Sigmoid colon (tissue), 7 donors: ENCODE results near the gene BOC. TPM values are rescaled to one million over a fixed set of nuclear protein-coding genes. Genes with fewer than 3 reads are reported as not detected.

ENCODE experiments used
- DNase-seq: peaks from one replicate; pipeline ENCODE4 v3.0.0-alpha.2; 2019
- H3K27ac ChIP-seq, 4 donors: fragments of 200-600 bp; sonication (generic); one replicate each; pipeline ENCODE4 v1.5.1; 2016 to 2019; ENCODE audit warnings: mild to moderate bottlenecking in 1 of 4
- H3K27me3 ChIP-seq, 3 donors: fragments of 200-600 bp; sonication (generic); one replicate each; pipeline ENCODE4 v1.5.1; 2019; ENCODE audit warnings: mild to moderate bottlenecking in 1 of 3
- H3K36me3 ChIP-seq, 4 donors: fragments of 200-600 bp; sonication (generic); one replicate each; pipeline ENCODE4 v1.5.1; 2016 to 2019
- H3K4me1 ChIP-seq, 4 donors: fragments of 200-600 bp; sonication (generic); one replicate each; pipeline ENCODE4 v1.5.1; 2017 to 2019
- H3K4me3 ChIP-seq, 4 donors: fragments of 200-600 bp; sonication (generic); one replicate each; pipeline ENCODE4 v1.5.1; 2017 to 2019; ENCODE audit warnings: mild to moderate bottlenecking in 2 of 4, moderate library complexity in 1 of 4
- H3K9me3 ChIP-seq, 4 donors: fragments of 200-600 bp in 3 of 4; sonication (generic) in 3 of 4; one replicate each; pipeline versions ENCODE4 v1.5.1 to v1.6.1; 2013 to 2019
- EP300 ChIP-seq, 4 donors: sonication (generic); formaldehyde crosslinking; IDR thresholded peaks; one replicate each; pipeline ENCODE4 v1.6.1; 2017; ENCODE audit warnings: antibody characterized with exemption in 4 of 4
- POLR2A ChIP-seq, 2 donors: fragments of 450-650 bp; IDR thresholded peaks; one replicate each; pipeline ENCODE4 v1.6.1; 2016; ENCODE audit warnings: antibody characterized with exemption in 2 of 2, mild to moderate bottlenecking in 2 of 2, moderate library complexity in 2 of 2
- POLR2AphosphoS5 ChIP-seq, 4 donors: sonication (generic); formaldehyde crosslinking; IDR thresholded peaks; one replicate each; pipeline ENCODE4 v1.6.1; 2017; ENCODE audit warnings: antibody characterized with exemption in 4 of 4
- WGBS, 2 donors: extraction: QIAGEN DNeasy Blood & Tissue Kit; methylation state at CpG; one replicate each; pipeline ENCODE4 v1.1.7; 2013; 5-methylcytosine and 5-hydroxymethylcytosine counted together
- intact Hi-C: fragments of 100-400 bp; cut with DNase I; formaldehyde crosslinking; loops from one replicate; pipeline ENCODE4 v1.15.1; 2023
- polyA plus RNA-seq, 3 donors: library from polyadenylated mRNA; stranded (reverse); fragments of 200-250 nt; gene quantifications; one replicate each; pipeline ENCODE4 v1.2.3, GENCODE V29; 2013
- total RNA-seq, 4 donors: library from RNA; depleted of rRNA; stranded (reverse); fragments of >200 nt; gene quantifications; one replicate each; pipeline ENCODE4 v1.1.0, GENCODE V29; 2016
- TF ChIP-seq, protein P1 (sequence below), 4 experiments: fragments of 450-650 bp in 3 of 4; fragments of 200-600 bp in 1 of 4; IDR thresholded peaks; one replicate each; pipeline ENCODE4 v1.5.1; 2016 to 2019; ENCODE audit warnings: antibody characterized with exemption in 4 of 4, mild to moderate bottlenecking in 3 of 4, moderate library complexity in 2 of 4
- donor health status: healthy with polysubstance abuse.
- donor health status: Bipolar disorder and iron deficiency.
- donor health status: healthy.

BOC gene
- total and polyA plus RNA-seq, 7 donors: 1.6 to 122 (median 80.3) TPM

DNA sequence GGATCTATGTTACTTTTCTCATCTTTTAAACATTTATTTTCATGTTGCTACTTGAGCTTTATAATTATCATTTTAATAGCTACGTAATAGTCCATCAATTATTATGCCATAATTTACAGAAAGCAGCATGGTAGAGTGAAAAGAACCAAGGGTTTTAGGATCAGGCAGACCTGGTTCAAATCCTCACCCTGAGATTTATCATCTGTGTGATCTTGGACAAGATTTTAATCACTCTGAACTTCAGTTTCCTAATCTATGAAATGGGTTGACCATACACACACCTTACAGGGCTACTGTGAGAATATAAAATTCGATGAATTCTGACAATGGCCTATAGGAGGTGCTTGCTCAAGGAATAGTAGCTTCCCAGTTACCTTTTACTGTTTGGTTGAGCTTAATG is 27.1 kb downstream of the BOC start:
- Histone ChIP-seq H3K4me3 (no peak overlapping the region), H3K36me3 (peaks cover 0 to 5% (median 2%) of the 10 kb centered on the region in 4 donors), H3K27me3 (no peaks in the 10 kb centered on the region), H3K9me3 (no peaks in the 10 kb centered on the region), H3K27ac (peak overlapping the region in 2 of 4 donors; percentile 66 to 85), H3K4me1 (peaks cover 0 to 75% (median 66%) of the 10 kb centered on the region in 4 donors)
- intact Hi-C loops: no loop called here
- TF ChIP-seq EP300 (IDR thresholded peaks at IDR 0.05) (no peak), POLR2A (IDR thresholded peaks at IDR 0.05) (no peak), POLR2AphosphoS5 (IDR thresholded peaks at IDR 0.05) (no peak)
- TF ChIP-seq, protein P1, sequence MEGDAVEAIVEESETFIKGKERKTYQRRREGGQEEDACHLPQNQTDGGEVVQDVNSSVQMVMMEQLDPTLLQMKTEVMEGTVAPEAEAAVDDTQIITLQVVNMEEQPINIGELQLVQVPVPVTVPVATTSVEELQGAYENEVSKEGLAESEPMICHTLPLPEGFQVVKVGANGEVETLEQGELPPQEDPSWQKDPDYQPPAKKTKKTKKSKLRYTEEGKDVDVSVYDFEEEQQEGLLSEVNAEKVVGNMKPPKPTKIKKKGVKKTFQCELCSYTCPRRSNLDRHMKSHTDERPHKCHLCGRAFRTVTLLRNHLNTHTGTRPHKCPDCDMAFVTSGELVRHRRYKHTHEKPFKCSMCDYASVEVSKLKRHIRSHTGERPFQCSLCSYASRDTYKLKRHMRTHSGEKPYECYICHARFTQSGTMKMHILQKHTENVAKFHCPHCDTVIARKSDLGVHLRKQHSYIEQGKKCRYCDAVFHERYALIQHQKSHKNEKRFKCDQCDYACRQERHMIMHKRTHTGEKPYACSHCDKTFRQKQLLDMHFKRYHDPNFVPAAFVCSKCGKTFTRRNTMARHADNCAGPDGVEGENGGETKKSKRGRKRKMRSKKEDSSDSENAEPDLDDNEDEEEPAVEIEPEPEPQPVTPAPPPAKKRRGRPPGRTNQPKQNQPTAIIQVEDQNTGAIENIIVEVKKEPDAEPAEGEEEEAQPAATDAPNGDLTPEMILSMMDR (IDR thresholded peaks at IDR 0.05): no peak
- 90 to 93% methylated on average over 2 of the region's 2 CpGs for WGBS, 2 donors
- no peak for DNase-seq

DNA sequence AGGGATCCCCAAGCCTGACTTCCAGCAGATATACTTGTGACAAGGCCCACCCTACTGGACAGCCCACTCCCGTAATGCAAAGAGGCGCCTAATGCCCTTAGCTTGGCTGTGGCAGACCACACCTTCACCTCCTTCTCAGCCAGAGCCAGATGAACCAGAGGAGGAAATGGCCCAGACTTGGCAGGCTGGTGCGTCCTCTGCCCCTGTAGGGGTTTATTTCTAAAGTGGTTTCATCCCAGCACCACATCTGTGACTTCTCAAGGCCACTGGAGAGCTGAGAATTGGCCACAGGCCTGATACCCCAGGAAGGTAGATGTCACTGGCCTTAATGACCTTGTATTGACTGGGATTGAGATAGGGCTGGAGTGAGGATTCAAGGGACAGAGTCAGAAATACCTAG is 29.5 kb downstream of the BOC start:
- TF ChIP-seq POLR2AphosphoS5 (IDR thresholded peaks at IDR 0.05): no peak
- TF ChIP-seq POLR2A (IDR thresholded peaks at IDR 0.05): no peak
- TF ChIP-seq EP300 (IDR thresholded peaks at IDR 0.05): no peak
- TF ChIP-seq, protein P1 (IDR thresholded peaks at IDR 0.05): no peak

DNA sequence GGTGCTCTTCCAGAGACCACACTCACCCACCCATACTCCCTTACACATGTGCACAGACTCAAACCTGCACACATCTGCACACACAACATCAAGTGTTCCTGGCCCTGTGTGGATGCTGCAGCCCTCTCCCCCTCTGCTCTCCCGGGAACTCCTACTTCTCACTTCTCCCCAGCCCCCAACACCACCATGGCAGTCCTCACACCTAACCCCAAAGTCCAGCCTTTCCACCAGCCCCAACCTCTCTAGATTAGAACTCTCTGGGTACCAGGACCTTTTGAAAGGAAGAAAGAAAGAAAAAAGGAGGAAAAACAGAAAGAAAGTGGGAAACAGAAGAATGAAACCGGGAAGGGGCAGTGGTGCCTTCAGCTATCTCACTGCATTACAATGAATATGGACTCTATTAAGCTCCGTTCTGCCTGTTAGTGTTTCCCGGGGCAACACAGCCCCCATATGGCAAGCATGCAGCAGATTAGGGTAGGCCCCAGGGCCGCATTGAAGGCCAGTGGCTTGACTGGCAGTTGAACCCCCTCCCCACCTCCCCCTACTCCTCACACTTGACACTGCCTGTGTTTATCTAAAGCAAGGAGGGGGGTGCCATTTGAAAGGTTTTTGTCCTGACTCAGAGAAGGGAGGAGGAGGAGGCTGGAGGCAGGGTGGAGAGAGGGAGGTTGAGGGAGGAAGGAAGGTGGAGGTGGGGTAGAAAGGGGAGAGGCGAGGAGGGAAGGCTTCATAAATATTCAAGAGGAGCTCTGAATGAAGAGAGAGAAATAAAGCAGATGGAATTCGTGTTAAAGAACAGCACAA is 30.1 kb downstream of the BOC start:
- intact Hi-C loops: no loop called here
- Histone ChIP-seq H3K4me1 (peaks cover 0 to 72% (median 63%) of the 10 kb centered on the region in 4 donors), H3K36me3 (peaks cover 0 to 5% (median 2%) of the 10 kb centered on the region in 4 donors), H3K9me3 (no peaks in the 10 kb centered on the region), H3K27me3 (no peaks in the 10 kb centered on the region), H3K4me3 (no peak overlapping the region), H3K27ac (peak overlapping the region; percentile 66 to 85 (median 76))
- TF ChIP-seq POLR2AphosphoS5 (IDR thresholded peaks at IDR 0.05) (no peak), EP300 (IDR thresholded peaks at IDR 0.05) (no peak), POLR2A (IDR thresholded peaks at IDR 0.05) (no peak)
- TF ChIP-seq, protein P1 (IDR thresholded peaks at IDR 0.05): no peak
- DNase-seq: no peak
- 65% methylated on average over 7 of the region's 7 CpGs for WGBS, 2 donors

More for the DNA sequence above, 29.5 kb downstream of the BOC start:
- no peaks in the 10 kb centered on the region for H3K27me3 ChIP-seq
- DNase-seq: no peak
- peak overlapping the region; percentile 66 to 85 (median 76) for H3K27ac ChIP-seq
- WGBS, 2 donors: 75 to 94% methylated on average over 3 of the region's 3 CpGs
- no peak overlapping the region for H3K4me3 ChIP-seq
- intact Hi-C loops: no loop called here
- H3K9me3 ChIP-seq: no peaks in the 10 kb centered on the region
- H3K36me3 ChIP-seq: peaks cover 0 to 5% (median 2%) of the 10 kb centered on the region in 4 donors
- peaks cover 0 to 68% (median 56%) of the 10 kb centered on the region in 4 donors for H3K4me1 ChIP-seq

- intact Hi-C loops: no loop called here
- Histone ChIP-seq H3K4me3 (no peak overlapping the region), H3K27me3 (no peaks in the 10 kb centered on the region), H3K36me3 (peaks cover 0 to 5% (median 2%) of the 10 kb centered on the region in 4 donors), H3K9me3 (no peaks in the 10 kb centered on the region), H3K27ac (peak overlapping the region; percentile 66 to 85 (median 76)), H3K4me1 (peaks cover 0 to 75% (median 69%) of the 10 kb centered on the region in 4 donors)
- DNase-seq: no peak
- no peak for TF ChIP-seq POLR2AphosphoS5 (IDR thresholded peaks at IDR 0.05)
- TF ChIP-seq, protein P1 (IDR thresholded peaks at IDR 0.05): no peak
- no peak for TF ChIP-seq POLR2A (IDR thresholded peaks at IDR 0.05)
- no peak for TF ChIP-seq EP300 (IDR thresholded peaks at IDR 0.05)
- 39 to 56% methylated on average over 7 of the region's 7 CpGs for WGBS, 2 donors
These were observed 30.8 kb downstream of the BOC start for GRCh38 chr3:113242096-113242581.
